CD14-positive monocyte (primary cell): ENCODE measurements around the gene TRIM9. TPM values are rescaled to one million over a fixed set of nuclear protein-coding genes. Genes with fewer than 3 reads are reported as not detected.

Experiments
- DNase-seq, 3 donors: peaks; one replicate each; pipeline ENCODE4 v3.0.0-alpha.2; 2011 to 2022
- H2AFZ ChIP-seq: 2 replicates; pipeline ENCODE4 v1.6.0; 2012; ENCODE audit warnings: mild to moderate bottlenecking, low read depth, low read length, inconsistent platforms; ENCODE audit not compliant: insufficient read depth, poor library complexity, severe bottlenecking
- H3K27ac ChIP-seq, 2 donors: 1 replicate in 1 of 2; 2 replicates in 1 of 2; pipeline ENCODE4 v1.5.1; 2012 to 2013; ENCODE audit warnings: low read length in 2 of 2, control low read depth in 1 of 2, inconsistent platforms in 1 of 2, low read depth in 1 of 2, mild to moderate bottlenecking in 1 of 2
- H3K27me3 ChIP-seq, 2 donors: one replicate each; pipeline versions ENCODE4 v1.6.0 to v1.6.1; 2011 to 2013; ENCODE audit warnings: low read length in 2 of 2; ENCODE audit not compliant: control insufficient read depth in 2 of 2, insufficient read depth in 2 of 2
- H3K36me3 ChIP-seq, 2 donors: replicated peaks in 1 of 2; 1 replicate in 1 of 2; 2 replicates in 1 of 2; pipeline versions ENCODE4 v1.5.1 to v1.6.1; 2012 to 2013; ENCODE audit warnings: low read length in 2 of 2, control low read depth in 1 of 2, inconsistent platforms in 1 of 2, mild to moderate bottlenecking in 1 of 2; ENCODE audit not compliant: insufficient read depth in 2 of 2, control insufficient read depth in 1 of 2
- H3K4me1 ChIP-seq, 2 donors: 1 replicate in 1 of 2; 2 replicates in 1 of 2; pipeline versions ENCODE4 v1.5.1 to v1.6.1; 2012 to 2013; ENCODE audit warnings: low read length in 2 of 2, control low read depth in 1 of 2, inconsistent platforms in 1 of 2, mild to moderate bottlenecking in 1 of 2, moderate library complexity in 1 of 2; ENCODE audit not compliant: insufficient read depth in 2 of 2, control insufficient read depth in 1 of 2
- H3K4me2 ChIP-seq: replicated peaks from 2 replicates; pipeline ENCODE3; 2012; ENCODE audit warnings: low read length, moderate library complexity, mild to moderate bottlenecking; ENCODE audit not compliant: poor library complexity, severe bottlenecking; ENCODE audit errors: extremely low read depth
- H3K4me3 ChIP-seq, 3 experiments: fragments of 200-600 bp in 1 of 3; sonication (generic) in 1 of 3; replicated peaks in 1 of 3; 1 replicate in 2 of 3; 2 replicates in 1 of 3; pipeline ENCODE4 v1.5.1; 2011 to 2013; ENCODE audit warnings: low read length in 3 of 3, mild to moderate bottlenecking in 3 of 3, control low read depth in 2 of 3, low read depth in 2 of 3, inconsistent platforms in 1 of 3, moderate library complexity in 1 of 3
- H3K79me2 ChIP-seq: 2 replicates; pipeline ENCODE4 v1.6.0; 2012; ENCODE audit warnings: mild to moderate bottlenecking, control low read depth, inconsistent platforms, low read length, moderate library complexity; ENCODE audit not compliant: insufficient read depth
- H3K9ac ChIP-seq: 2 replicates; pipeline ENCODE4 v1.6.0; 2017; ENCODE audit warnings: low read length, mild to moderate bottlenecking; ENCODE audit not compliant: insufficient read depth, poor library complexity, severe bottlenecking
- H3K9me3 ChIP-seq, 2 donors: replicated peaks in 1 of 2; 1 replicate in 1 of 2; 2 replicates in 1 of 2; pipeline versions ENCODE4 v1.5.1 to v1.6.1; 2012 to 2013; ENCODE audit warnings: low read length in 2 of 2, control low read depth in 1 of 2; ENCODE audit not compliant: control insufficient read depth in 1 of 2, insufficient read depth in 1 of 2
- H4K20me1 ChIP-seq: 2 replicates; pipeline ENCODE4 v1.6.0; 2012; ENCODE audit warnings: mild to moderate bottlenecking, low read length, control low read depth, moderate library complexity; ENCODE audit not compliant: insufficient read depth
- H3K27ac Mint-ChIP-seq, 7 donors: one replicate each; pipeline ENCODE4 v1.8.0; 2020; ENCODE audit warnings: mild to moderate bottlenecking in 7 of 7, mixed read lengths in 7 of 7, moderate library complexity in 6 of 7, inconsistent platforms in 2 of 7
- H3K27me3 Mint-ChIP-seq, 3 donors: one replicate each; pipeline ENCODE4 v1.8.0; 2021 to 2022; ENCODE audit warnings: low read depth in 3 of 3, mild to moderate bottlenecking in 3 of 3, mixed read lengths in 3 of 3, moderate library complexity in 3 of 3, inconsistent platforms in 1 of 3
- H3K36me3 Mint-ChIP-seq, 2 donors: one replicate each; pipeline ENCODE4 v1.8.0; 2020; ENCODE audit warnings: mixed read lengths in 2 of 2, inconsistent platforms in 1 of 2, mild to moderate bottlenecking in 1 of 2
- H3K4me1 Mint-ChIP-seq: one replicate; pipeline ENCODE4 v1.8.0; 2020; ENCODE audit warnings: mild to moderate bottlenecking, mixed read lengths
- H3K4me3 Mint-ChIP-seq, 2 donors: one replicate each; pipeline ENCODE4 v1.8.0; 2020; ENCODE audit warnings: mild to moderate bottlenecking in 2 of 2, mixed read lengths in 2 of 2, moderate library complexity in 1 of 2
- H3K9me3 Mint-ChIP-seq, 7 donors: one replicate each; pipeline ENCODE4 v1.8.0; 2020 to 2022; ENCODE audit warnings: mixed read lengths in 7 of 7, mild to moderate bottlenecking in 6 of 7, moderate library complexity in 6 of 7, inconsistent platforms in 2 of 7
- WGBS: methylation state at CpG from one replicate; pipeline ENCODE4 v1.1.5; 2013; ENCODE audit warnings: missing lambda C conversion rate; ENCODE audit not compliant: insufficient coverage; 5-methylcytosine and 5-hydroxymethylcytosine counted together
- intact Hi-C, 2 donors: fragments of 100-400 bp; cut with micrococcal nuclease; formaldehyde crosslinking; loops; one replicate each; pipeline versions ENCODE4 v1.15.0 to v1.15.1; 2023
- polyA plus RNA-seq, 3 donors: library from polyadenylated mRNA; depleted of rRNA in 1 of 3; unstranded in 2 of 3; stranded (reverse) in 1 of 3; fragments of 300-500 nt in 2 of 3; fragments of >200 nt in 1 of 3; fragmentation: Illumina TruSeq in 2 of 3; gene quantifications; 1 replicate in 2 of 3; 2 replicates in 1 of 3; pipeline ENCODE4 v1.2.3, GENCODE V29; 2012 to 2021
- TF ChIP-seq, protein P1 (sequence below): fragments of 200-600 bp; IDR thresholded peaks from one replicate; pipeline ENCODE4 v1.8.0; 2022; ENCODE audit warnings: antibody characterized with exemption, mild to moderate bottlenecking

The TRIM9 gene
- polyA plus RNA-seq, 3 donors: 0.01 TPM; not detected in 2

GRCh38 chr14:51082349-51082748, 12.6 kb downstream of the TRIM9 start:
- Mint-ChIP-seq H3K4me1 (peaks cover 19% of the 10 kb centered on the region), H3K4me3 (no peak overlapping the region), H3K27me3 (no peaks in the 10 kb centered on the region), H3K9me3 (no peaks in the 10 kb centered on the region), H3K27ac (no peak overlapping the region), H3K36me3 (no peaks in the 10 kb centered on the region)
- Histone ChIP-seq H3K4me1 (peaks cover 13 to 20% of the 10 kb centered on the region in 2 donors), H3K9ac (no peak overlapping the region), H4K20me1 (no peaks in the 10 kb centered on the region), H2AFZ (no peak overlapping the region), H3K4me3 (no peak overlapping the region), H3K79me2 (no peaks in the 10 kb centered on the region), H3K27me3 (no peaks in the 10 kb centered on the region), H3K27ac (no peak overlapping the region), H3K36me3 (no peaks in the 10 kb centered on the region), H3K9me3 (no peaks in the 10 kb centered on the region), H3K4me2 (no peak overlapping the region)
- TF ChIP-seq, protein P1, sequence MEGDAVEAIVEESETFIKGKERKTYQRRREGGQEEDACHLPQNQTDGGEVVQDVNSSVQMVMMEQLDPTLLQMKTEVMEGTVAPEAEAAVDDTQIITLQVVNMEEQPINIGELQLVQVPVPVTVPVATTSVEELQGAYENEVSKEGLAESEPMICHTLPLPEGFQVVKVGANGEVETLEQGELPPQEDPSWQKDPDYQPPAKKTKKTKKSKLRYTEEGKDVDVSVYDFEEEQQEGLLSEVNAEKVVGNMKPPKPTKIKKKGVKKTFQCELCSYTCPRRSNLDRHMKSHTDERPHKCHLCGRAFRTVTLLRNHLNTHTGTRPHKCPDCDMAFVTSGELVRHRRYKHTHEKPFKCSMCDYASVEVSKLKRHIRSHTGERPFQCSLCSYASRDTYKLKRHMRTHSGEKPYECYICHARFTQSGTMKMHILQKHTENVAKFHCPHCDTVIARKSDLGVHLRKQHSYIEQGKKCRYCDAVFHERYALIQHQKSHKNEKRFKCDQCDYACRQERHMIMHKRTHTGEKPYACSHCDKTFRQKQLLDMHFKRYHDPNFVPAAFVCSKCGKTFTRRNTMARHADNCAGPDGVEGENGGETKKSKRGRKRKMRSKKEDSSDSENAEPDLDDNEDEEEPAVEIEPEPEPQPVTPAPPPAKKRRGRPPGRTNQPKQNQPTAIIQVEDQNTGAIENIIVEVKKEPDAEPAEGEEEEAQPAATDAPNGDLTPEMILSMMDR: no peak
- DNase-seq: no peak
- intact Hi-C loops: no loop called here
- WGBS: no CpG with 5 or more reads among the region's 1 CpG

DNA sequence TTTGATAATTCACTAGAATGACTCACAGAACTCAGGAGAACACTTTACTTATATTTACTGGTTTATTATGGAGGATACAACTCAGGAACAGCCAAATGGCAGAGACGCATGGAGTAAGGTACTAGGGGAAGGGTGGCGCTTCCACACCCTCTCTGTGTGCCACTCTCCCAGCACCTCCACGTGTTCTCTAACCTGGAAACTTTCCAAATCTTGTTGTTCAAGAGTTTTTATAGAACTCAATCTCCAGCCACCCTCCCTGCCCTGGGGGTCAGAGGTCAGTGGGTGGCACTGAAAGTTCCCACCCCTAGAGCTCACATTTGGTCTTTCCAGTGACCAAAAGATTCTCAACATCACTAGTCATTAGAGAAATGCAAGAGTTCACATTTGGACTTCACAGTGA, 13.2 kb downstream of the TRIM9 start:
- Mint-ChIP-seq H3K36me3 (no peaks in the 10 kb centered on the region), H3K27ac (no peak overlapping the region), H3K4me1 (peaks cover 16% of the 10 kb centered on the region), H3K27me3 (no peaks in the 10 kb centered on the region), H3K4me3 (no peak overlapping the region), H3K9me3 (no peaks in the 10 kb centered on the region)
- Histone ChIP-seq H3K9ac (no peak overlapping the region), H3K4me2 (no peak overlapping the region), H4K20me1 (no peaks in the 10 kb centered on the region), H2AFZ (no peak overlapping the region), H3K36me3 (no peaks in the 10 kb centered on the region), H3K27ac (no peak overlapping the region), H3K4me3 (no peak overlapping the region), H3K4me1 (peaks cover 13 to 20% of the 10 kb centered on the region in 2 donors), H3K9me3 (no peaks in the 10 kb centered on the region), H3K79me2 (no peaks in the 10 kb centered on the region), H3K27me3 (no peaks in the 10 kb centered on the region)
- WGBS: 80% methylated on average over 1 of the region's 3 CpGs
- DNase-seq: no peak
- intact Hi-C loops: no loop called here
- TF ChIP-seq, protein P1: no peak
